SK-N-SH treated with all-trans-retinoic acid at 6 μM for 48 hours (cell line): ENCODE data around the gene ZNF184.

Experiments used
- ARNTL ChIP-seq: fragments of 450-650 bp; formaldehyde crosslinking; IDR thresholded peaks from 2 replicates; pipeline ENCODE4 v1.5.0; 2020; ENCODE audit warnings: low read depth, mild to moderate bottlenecking, moderate library complexity, borderline replicate concordance
- BACH2 ChIP-seq: fragments of 250-450 bp; sonication (Bioruptor Pico); IDR thresholded peaks from 2 replicates; pipeline ENCODE4 v1.9.0; 2021; ENCODE audit warnings: mild to moderate bottlenecking, borderline replicate concordance
- ESRRG ChIP-seq: fragments of 250-450 bp; sonication (Bioruptor Pico); IDR thresholded peaks from 2 replicates; pipeline ENCODE4 v1.6.1; 2021; ENCODE audit warnings: mild to moderate bottlenecking
- ISL1 ChIP-seq: fragments of 250-450 bp; sonication (Bioruptor Pico); IDR thresholded peaks from 2 replicates; pipeline ENCODE4 v2.1.2; 2022; ENCODE audit warnings: mild to moderate bottlenecking, moderate library complexity
- RARB ChIP-seq: fragments of 250-450 bp; sonication (Bioruptor Pico); IDR thresholded peaks from 2 replicates; pipeline ENCODE4 v1.8.0; 2021; ENCODE audit warnings: mild to moderate bottlenecking, moderate library complexity
- TCF4 ChIP-seq: fragments of 250-450 bp; sonication (Bioruptor Pico); IDR thresholded peaks from 2 replicates; pipeline ENCODE4 v1.8.0; 2021; ENCODE audit warnings: mild to moderate bottlenecking, moderate library complexity, borderline replicate concordance
- ZFP3 ChIP-seq: fragments of 250-450 bp; sonication (Bioruptor Pico); IDR thresholded peaks from 2 replicates; pipeline ENCODE4 v1.5.0; 2020; ENCODE audit warnings: mild to moderate bottlenecking, moderate library complexity
- ZFP30 ChIP-seq: fragments of 450-650 bp; formaldehyde crosslinking; IDR thresholded peaks from 2 replicates; pipeline ENCODE4 v1.5.0; 2022; ENCODE audit warnings: mild to moderate bottlenecking, moderate library complexity
- ZNF565 ChIP-seq: fragments of 450-650 bp; formaldehyde crosslinking; conservative IDR thresholded peaks from 2 replicates; pipeline ENCODE4 v1.5.0; 2020; ENCODE audit warnings: low read depth, mild to moderate bottlenecking, moderate library complexity
- TF ChIP-seq, protein P1 (sequence below): fragments of 250-450 bp; sonication (Bioruptor Pico); IDR thresholded peaks from 2 replicates; pipeline ENCODE4 v1.5.1; 2020; ENCODE audit warnings: low read depth, mild to moderate bottlenecking, moderate library complexity
- TF ChIP-seq, protein P2 (sequence below): fragments of 250-450 bp; sonication (Bioruptor Pico); IDR thresholded peaks from 2 replicates; pipeline ENCODE4 v1.8.0; 2020; ENCODE audit warnings: mild to moderate bottlenecking, moderate library complexity, borderline replicate concordance

DNA sequence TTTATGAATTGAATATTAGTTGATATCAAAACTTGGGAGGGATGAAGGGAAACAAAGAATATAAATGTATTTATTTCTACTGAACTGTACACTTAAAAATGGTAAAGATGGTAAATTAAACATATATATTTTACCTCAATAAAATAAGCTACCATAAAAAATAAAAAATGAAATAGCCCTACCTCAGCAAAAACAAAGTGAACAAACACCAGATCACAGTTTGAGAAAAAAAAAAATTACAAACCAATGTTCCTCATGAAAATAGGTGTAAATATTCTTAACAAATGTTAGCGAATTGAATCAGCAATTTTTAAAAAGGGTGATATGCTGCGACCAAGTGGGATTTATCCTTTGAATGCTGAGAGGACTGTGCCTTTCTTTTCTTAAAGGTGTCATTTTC lies 28.3 kb upstream of the ZNF184 start:
- TF ChIP-seq ZFP3 (CRISPR knock-in tag) (no peak), ZNF565 (CRISPR knock-in tag) (no peak), ZFP30 (CRISPR knock-in tag) (no peak), RARB (CRISPR knock-in tag) (no peak), BACH2 (CRISPR knock-in tag) (no peak), ESRRG (no peak), ISL1 (CRISPR knock-in tag) (no peak), ARNTL (CRISPR knock-in tag) (no peak), TCF4 (CRISPR knock-in tag) (no peak)
- TF ChIP-seq, protein P1, sequence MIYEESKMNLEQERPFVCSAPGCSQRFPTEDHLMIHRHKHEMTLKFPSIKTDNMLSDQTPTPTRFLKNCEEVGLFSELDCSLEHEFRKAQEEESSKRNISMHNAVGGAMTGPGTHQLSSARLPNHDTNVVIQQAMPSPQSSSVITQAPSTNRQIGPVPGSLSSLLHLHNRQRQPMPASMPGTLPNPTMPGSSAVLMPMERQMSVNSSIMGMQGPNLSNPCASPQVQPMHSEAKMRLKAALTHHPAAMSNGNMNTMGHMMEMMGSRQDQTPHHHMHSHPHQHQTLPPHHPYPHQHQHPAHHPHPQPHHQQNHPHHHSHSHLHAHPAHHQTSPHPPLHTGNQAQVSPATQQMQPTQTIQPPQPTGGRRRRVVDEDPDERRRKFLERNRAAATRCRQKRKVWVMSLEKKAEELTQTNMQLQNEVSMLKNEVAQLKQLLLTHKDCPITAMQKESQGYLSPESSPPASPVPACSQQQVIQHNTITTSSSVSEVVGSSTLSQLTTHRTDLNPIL (CRISPR knock-in tag), result no peak
- TF ChIP-seq, protein P2, sequence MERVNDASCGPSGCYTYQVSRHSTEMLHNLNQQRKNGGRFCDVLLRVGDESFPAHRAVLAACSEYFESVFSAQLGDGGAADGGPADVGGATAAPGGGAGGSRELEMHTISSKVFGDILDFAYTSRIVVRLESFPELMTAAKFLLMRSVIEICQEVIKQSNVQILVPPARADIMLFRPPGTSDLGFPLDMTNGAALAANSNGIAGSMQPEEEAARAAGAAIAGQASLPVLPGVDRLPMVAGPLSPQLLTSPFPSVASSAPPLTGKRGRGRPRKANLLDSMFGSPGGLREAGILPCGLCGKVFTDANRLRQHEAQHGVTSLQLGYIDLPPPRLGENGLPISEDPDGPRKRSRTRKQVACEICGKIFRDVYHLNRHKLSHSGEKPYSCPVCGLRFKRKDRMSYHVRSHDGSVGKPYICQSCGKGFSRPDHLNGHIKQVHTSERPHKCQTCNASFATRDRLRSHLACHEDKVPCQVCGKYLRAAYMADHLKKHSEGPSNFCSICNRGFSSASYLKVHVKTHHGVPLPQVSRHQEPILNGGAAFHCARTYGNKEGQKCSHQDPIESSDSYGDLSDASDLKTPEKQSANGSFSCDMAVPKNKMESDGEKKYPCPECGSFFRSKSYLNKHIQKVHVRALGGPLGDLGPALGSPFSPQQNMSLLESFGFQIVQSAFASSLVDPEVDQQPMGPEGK (CRISPR knock-in tag), result no peak
